Stimulated activated CD8-positive, alpha-beta memory T cell treated with anti-CD3 and anti-CD28 coated beads, Interleukin-4, amount 100 ng/mL, for 1 hour (primary cell): Measurements from ENCODE around the gene OR2H1.
"Not testable (repeated sequence)": the region's sequence is repeated elsewhere in the genome, so short reads cannot be mapped to it uniquely, and the experiment has no call there.

Source experiments
- DNase-seq, 2 donors: peaks; one replicate each; pipeline ENCODE4 v3.0.0-alpha.2; 2020; ENCODE audit warnings: low read depth in 2 of 2, low spot score in 1 of 2

Gene OR2H1

DNA sequence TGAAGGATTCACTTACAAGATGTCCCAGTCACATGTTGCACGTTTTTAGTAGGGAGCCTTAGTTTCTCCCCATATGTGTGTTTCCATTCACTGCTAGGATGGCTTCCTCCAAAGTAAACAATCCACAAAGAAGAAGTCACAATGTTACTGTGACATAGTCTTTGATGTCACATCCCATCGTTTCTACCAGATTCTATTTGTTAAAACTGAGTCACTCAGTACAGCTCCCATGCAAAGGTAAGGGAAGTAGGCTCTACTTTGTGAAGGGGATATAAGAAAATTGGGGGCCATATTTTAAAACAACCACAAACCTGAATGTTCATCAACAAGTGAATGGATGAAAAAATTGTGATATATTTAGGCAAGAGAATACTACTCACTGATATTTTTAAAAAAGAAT, at the start of gene OR2H1, which contains the start of gene OR11A1:
OR2H1 (plus strand) TSS at position 185 of the 400 bp plus-strand sequence. CDS start 4,615 bp downstream, outside the sequence.
OR11A1 (minus strand) TSS at position 101 of the 400 bp plus-strand sequence. CDS start 29,430 bp downstream, outside the sequence.
- no peak for DNase-seq

DNA sequence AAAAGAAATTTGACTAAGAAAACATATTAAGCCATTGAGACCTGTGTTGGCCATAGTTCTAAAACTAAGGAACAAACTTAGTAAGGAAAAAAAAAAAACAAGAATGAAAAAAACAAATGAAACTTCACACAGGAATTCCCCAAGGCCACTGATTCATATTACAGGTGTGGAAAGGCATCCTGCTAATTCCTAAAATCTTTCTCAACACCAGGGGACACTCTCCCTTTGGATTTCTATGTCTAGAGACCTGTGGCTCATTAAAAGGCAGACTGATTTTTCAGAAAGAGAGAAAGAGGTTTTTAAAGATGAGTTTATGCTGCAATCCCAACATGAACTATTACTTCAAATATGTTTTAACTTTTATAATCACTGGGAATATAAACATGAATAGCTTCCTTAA, 42.4 kb upstream of the OR2H1 start, which contains the start of gene OR12D1:
OR12D1 (plus strand) TSS at position 341 of the 400 bp plus-strand sequence.
- DNase-seq: no peak

DNA sequence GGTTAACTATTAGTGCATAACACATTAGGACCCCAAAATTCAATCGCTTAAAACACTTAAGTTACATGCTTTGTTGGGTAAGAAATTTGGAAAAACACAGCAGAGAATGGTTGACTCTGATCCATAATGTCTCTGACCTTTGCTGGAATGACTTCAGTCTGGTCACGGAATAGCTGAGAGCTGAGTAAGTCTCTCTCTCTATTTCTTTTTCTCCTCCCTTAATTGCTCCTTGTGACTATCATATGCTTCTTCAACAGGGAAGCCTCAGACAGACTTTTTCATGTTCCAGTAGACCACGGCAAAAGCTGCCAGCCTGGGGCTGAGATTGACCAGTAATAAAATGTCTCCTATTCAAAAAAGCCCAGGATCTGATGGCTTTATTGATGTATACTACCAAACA, 37.4 kb upstream of the OR2H1 start:
- no peak for DNase-seq

DNA sequence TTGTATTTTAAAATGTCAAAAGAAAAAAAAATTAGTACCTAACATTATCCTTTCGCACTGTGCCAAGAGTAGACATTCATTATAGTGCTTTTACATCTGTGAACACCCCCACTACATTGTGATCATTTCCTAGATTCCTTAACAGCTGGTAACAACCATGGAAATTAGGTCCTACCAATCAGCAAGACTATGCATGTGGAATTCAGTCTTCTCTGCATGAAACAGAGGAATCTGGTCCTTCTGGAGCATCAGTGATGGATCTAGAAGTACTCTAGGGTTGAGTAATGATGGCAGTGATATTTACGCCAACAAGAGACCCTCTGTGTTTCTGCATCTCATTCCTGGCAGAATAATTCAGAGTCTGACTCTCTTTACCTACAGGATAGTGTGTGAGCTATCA, 32.8 kb upstream of the OR2H1 start:
- no peak for DNase-seq

DNA sequence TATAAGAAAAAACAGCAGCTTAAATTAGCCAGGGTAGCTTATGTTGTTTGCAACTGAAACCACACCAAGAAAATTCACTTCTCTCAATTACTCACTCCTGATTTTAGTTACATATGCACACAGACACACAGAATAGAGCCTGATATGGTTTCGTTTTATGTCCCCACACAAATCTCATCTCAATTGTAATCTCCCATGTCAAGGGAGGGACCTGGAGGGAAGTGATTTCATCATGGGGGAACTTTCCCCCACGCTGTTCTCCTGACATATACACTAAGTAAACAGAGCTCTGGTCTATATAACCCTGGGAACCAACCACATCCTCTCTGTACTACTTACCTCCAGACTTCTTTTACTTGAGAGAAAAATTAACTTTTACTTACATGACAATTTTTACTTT, 32.4 kb upstream of the OR2H1 start:
- no peak for DNase-seq

DNA sequence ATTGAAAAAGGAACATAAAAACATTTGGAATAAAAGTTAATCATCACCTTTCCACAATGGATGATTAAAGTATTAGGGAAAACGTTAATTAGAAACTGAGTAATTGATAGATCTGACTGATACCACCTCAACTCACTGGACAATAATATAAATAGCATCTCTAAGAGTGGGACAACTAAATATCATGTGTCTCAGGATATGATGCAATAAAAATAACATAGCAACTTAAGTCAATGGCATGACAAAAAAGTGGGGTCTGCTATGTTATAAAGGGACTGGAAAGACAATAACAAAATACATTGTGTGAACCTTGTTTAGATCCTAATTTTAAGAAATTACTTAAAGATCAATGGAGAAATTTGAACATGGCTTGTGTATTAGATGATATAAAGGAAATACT, 31.9 kb upstream of the OR2H1 start:
- no peak for DNase-seq

DNA sequence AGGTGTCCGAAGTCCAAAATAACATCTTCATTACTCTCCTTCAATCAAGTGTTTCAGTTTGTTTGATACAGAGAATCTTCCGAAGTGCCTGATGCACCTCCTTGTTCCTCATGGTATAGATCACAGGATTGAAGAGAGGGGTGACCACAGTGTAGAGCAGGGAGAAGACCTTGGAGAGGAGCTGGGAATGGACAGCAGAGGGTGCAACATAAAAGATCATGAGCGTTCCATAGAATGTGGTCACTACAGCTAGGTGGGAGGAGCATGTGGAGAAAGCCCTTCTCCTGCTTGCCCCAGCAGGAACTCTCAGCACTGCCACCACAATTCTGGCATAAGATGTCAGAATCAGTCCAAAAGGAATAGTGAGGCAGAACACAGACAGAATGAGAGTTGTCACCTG, 30.3 kb upstream of the OR2H1 start:
- DNase-seq: no peak

DNA sequence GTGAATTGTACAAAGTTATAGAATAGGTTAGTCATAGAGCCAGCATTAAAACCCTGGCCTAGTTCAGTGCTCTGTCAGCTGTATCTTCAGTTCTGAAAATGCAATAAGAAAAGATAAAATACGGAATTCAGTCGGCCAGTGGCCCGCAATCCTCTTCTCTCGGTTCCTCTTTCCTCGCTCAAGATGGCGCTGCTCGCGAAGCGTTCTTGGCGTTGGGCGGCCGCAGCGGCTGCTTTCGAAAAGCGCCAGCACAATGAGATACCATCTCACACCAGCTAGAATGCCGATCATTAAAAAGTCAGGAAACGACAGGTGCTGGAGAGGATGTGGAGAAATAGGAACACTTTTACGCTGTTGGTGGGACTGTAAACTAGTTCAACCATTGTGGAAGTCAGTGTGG, 20.2 kb upstream of the OR2H1 start:
- DNase-seq: not testable (repeated sequence)

DNA sequence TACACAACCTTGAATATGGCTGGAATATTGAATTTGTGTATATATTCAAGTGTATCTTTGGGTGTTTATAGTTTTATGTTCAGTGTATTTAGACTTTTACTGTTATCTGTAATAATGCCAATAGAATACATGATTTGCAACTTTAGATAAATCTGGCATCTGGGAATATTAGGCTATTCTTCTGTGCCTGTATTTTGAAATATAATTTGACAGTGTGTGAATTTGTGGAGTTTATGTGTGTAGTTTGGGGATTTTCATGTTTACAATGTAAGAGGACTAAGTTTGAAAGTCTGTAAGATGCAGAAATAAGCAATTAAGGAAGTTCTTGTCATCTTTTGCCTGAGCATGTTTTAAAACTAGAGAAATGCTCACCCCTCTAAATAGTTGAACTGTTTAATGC, 17.9 kb upstream of the OR2H1 start, which contains the start of gene OR10C1:
OR10C1 (plus strand) TSS at position 301 of the 400 bp plus-strand sequence. CDS start 710 bp downstream, outside the sequence.
- DNase-seq: no peak

DNA sequence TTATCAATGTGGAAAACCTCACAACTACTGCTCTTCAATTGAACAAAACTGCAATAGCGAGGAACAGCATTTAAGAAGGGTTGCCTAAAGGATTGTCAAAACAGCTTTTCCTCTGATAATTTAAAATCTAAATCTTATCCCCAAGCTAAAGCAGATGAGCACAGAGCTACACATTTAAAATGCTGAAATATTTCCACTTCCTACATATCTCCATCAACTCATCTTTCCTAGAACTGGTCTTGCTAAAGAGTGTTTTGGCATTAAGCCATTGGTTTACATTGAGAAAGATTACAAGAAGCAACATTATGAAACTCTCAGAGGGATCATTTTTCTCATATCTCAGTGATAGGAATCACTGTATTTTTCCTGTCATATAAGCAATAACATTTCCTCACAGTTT, 14.2 kb upstream of the OR2H1 start:
- no peak for DNase-seq

DNA sequence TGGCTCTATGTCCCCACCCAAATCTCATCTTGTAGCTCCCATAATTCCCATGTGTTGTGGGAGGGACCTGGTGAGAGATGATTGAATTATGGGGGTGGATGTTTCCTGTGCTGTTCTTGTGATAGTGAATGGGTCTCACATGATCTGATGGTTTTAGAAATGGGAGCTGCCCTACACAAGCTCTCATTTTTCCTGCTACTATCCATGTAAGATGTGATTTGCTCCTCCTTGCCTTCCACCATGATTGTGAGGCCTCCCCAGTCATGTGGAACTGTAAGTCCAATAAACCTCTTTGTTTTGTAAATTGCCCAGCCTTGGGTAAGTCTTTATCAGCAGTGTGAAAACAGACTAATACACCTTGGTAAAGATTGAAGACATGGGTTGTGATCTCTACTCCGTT, 12.9 kb upstream of the OR2H1 start:
- not testable (repeated sequence) for DNase-seq

DNA sequence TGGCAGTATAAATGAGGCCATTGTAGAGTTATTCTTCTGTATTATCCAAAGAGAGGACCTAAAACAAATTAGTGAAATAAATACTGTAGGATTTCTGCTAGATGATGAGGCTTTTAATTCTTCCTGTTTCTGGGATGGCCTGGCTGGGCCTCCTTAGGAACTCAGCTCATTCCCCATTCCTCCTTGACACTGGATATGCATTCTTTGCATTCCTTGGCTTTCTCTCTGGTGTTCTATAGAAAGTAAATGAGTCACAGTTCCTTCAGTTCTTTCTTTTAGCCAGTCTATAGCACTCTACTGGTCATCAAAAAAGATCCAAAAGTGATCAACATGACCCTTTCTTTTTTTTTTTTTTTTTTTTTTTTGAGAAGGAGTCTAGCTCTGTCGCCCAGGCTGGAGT, 9.3 kb upstream of the OR2H1 start:
- DNase-seq: no peak

DNA sequence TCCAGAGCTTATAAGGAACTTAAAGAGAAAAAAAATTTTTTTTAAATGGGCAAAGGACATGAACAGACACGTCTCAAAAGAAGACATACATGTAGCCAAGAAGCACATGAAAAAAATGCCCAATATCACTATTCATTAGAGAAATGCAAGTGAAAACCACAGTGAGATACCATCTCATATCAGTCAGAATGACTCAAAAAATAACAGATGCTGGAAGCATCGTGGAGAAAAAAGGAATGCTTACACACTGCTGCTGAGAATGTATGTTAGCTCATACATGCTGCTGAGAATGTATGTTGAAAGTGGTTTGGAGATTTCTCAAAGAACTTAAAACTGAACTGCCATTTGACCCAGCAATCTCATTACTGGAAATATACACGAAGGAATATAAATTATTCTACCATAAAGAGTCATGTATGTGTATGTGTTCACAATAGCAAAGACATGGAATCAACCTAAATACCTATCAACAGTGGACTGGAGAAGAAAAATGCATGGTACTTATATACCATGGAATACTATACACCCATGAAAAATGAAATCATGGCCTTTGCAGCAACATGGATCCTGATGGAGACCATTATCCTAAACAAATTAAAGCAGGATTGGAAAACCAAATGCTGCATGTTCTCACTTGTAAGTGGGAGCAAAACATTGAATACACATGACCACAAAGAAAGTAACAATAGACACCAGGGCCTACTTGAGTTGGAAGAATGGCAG, 5.3 kb upstream of the OR2H1 start:
- no peak for DNase-seq

DNA sequence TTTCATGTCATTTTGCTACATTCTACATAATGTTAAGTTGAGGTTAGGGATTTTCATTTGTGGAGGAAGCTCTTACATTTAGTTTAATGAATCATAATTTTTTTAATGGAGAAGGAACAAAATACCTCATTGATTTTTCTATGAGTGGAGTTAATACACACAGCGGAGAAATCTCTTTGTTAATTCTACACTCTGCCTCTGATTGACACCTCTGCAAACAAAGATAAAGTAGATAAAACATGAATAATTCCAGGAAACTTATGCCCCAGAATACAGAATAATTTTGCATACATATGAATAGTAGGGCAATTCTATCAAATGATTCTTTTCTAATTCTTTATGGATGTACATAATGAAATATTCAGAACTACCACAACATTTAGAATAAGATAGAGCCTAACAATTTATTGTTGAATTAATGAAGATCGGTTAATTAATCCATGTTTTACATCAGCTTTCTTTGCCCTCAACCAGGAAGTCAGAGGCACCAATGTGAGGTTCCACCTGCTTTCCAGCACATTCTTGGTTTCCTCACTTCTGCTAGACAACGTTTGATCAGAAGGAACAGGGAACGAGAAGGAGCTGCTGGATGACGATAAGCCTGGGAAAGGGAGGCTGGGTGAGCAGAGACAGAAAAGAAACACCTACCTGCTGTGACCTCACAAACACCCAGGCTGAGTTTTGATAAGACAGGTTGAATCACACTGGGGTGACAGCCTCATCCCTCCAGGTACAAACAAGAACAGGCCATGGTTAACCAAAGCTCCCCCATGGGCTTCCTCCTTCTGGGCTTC, 4.3 kb downstream of the OR2H1 start:
- no peak for DNase-seq

DNA sequence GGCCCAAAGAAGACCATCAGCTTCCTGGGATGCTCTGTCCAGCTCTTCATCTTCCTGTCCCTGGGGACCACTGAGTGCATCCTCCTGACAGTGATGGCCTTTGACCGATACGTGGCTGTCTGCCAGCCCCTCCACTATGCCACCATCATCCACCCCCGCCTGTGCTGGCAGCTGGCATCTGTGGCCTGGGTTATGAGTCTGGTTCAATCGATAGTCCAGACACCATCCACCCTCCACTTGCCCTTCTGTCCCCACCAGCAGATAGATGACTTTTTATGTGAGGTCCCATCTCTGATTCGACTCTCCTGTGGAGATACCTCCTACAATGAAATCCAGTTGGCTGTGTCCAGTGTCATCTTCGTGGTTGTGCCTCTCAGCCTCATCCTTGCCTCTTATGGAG, 5.1 kb downstream of the OR2H1 start:
- DNase-seq: no peak

DNA sequence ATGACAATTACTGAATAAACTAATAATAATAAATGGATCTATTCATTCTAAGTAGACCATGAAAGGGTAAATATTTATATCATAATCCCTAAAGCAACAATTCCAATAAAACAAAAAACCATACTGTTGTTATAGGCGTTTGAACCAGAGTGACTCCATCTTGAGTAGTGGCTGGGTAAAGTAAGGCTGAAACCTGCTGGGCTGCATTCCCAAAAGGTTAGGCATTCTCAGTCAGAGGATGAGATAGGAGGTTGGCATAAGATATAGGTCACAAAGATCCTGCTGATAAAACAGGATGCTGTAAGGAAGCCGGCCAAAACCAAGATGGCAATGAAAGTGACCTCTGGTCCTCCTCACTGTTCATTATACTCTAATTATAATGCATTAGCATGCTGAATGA, 8.3 kb downstream of the OR2H1 start:
- no peak for DNase-seq

DNA sequence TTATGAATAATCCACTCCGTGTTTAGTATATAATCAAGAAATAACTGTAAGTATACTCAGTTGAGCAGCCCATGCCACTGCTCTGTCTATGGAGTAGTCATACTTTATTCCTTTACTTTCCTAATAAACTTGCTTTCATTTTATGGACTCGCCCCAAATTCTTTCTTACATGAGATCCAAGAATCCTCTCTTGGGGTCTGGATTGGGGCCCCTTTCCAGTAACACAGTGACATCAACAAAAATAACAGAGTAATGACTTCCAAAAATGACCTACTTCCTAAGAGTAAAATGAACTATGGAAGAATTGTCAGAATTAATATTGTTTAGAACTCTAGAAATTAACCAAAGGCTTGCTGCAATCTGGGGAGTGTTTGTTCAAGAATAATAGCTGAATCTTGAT, 8.8 kb downstream of the OR2H1 start:
- DNase-seq: no peak

DNA sequence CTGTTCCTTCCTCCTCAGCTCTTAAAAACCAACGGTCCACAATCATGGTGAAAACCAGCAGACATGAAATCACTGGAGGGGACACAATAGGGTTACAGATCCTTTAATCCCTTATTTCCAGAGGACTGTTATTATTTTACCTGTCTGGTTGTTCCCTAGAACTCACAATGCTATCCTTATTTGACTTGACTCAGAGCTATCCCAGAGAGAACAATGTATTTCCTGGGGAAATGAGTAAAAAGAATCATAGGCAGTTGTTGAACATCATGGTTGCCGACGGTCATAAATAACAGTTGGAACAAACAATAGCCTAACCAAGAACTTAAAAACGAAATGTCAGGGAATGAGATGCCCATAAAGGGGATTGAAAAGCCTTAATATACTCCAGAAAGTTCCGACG, 9.3 kb downstream of the OR2H1 start:
- no peak for DNase-seq

DNA sequence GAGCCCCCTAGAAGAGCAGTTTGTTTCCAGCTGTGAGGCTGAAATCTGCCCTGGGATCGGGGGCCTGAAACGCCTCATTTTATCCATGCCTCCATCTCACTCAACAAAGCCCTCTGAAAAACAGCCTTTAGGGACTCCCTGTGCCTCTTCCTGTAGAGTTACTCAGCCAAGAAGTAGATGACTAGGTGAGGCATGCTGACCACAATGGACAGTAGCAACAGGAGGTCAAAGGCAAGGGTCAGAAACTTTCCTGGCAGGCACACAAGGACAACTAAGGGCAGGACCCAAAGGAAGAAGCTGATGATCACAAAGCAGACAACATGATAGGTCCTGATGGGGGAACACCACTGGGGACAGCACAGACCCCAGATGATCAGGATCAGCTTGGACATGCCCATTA, 18.0 kb downstream of the OR2H1 start:
- DNase-seq: no peak

DNA sequence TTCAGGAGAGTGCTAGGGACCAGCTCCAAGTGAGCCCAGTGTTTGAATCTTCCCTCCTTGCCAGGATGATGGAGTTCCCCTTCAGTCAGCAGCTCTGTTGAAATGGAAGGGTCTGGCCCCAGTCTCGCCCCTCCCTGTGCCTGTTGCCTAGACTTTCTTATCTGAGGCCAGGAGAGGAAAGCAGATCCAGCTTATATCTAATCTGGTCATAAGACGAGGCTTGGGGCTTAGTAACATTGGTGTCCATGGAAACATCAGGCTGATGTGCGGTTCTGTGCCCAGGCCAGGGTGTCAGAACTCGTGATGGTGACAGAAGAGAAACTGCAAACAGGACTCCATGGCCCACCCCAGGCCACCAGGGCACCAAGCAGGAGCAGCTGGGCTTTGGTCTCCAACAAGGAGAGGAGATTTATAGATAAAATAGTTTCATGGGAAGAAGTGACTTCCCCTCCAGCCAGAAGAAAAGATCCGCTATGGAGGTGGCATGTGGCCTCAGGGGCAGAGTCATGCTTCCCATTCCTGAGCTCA, 21.0 kb downstream of the OR2H1 start:
- DNase-seq: no peak

DNA sequence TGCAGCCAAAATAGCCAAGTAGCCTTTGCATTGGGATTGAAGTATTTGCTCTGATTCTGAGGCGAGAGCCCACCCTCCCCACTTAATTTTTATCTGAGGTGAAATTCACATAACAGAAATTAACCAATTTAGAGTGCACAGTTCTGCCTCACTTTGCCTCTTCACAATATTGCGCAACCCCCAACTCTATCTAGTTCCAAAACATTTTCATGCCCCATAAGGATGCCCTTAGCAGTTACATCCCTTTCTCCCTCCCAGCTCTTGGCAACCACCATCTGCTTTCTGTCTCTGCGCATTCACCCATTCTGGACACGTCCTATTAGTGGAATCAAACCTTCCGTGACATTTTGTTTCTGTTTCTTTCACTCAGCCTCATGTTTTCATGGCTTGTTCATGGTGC, 21.8 kb downstream of the OR2H1 start:
- no peak for DNase-seq

DNA sequence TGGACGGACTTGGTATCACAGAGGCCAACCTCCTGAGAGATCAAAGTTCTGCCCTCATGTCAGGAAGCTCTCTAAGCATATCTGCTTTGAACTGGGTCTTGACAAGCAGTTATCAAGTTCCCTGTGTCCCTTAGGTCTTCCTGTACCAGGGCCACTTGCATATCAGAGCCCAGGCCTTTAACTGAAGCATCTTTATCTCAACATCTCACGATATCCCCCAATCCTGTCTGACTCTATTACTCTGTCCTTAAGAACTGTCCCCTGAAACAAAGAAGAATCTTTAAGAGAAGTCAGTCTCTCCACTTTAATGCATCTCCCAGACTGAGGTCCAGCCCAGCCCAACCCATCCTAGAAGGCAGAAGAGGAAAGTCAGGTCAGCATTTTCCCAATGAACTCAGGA, 22.6 kb downstream of the OR2H1 start:
- DNase-seq: no peak
